Measurements from ENCODE around the gene SNTG2.

The SNTG2 gene

DNA sequence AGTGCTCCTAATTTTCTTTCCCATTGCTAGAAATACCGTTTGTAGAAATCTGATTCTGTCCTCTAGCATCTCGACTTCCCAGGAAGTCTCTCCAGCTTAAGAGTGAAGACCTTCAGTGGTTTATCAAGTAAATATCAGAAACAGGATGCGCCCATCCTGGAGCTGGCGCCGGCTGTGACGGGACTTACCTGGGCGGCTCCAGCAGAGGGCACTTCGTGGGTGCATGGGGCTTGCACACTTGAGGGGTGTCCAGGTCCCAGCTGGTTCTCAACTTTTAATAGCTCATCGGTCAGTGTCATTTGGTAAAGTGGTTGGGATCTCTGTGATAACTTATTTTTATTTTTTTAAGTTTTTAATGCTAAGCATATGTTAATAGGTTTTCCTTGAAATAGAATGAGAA lies 295.6 kb downstream of the SNTG2 start:
- no peak overlapping the region for H3K4me2 ChIP-seq (ENCODE audit: insufficient read depth, low read length, poor library complexity, severe bottlenecking)
- H4K8ac ChIP-seq (ENCODE audit: low read depth, low read length), result no peak overlapping the region
- DNase-seq (ENCODE audit: low spot score), result no peak
- H2AFZ ChIP-seq (ENCODE audit: low read length), result no peak overlapping the region
- no peak overlapping the region for H2BK12ac ChIP-seq (ENCODE audit: low read length)
- no peak overlapping the region for H3K14ac ChIP-seq (ENCODE audit: low read length)
- WGBS, 2 donors (ENCODE audit: extremely low coverage in 2 of 2, insufficient read length in 2 of 2, insufficient replicate concordance in 1 of 2), result no CpG with 5 or more reads among the region's 9 CpGs
- H2BK120ac ChIP-seq (ENCODE audit: low read depth, low read length), result no peak overlapping the region
- no peak overlapping the region for H3K4ac ChIP-seq (ENCODE audit: low read length)
- no peak overlapping the region for H3K4me3 ChIP-seq (ENCODE audit: low read length in 2 of 2)
- peaks cover 0 to under 1% of the 10 kb centered on the region in 2 donors for H3K36me3 ChIP-seq (replicated peaks in 1 of 2; ENCODE audit: control insufficient read depth in 2 of 2, insufficient read depth in 2 of 2, low read length in 2 of 2)
- no peaks in the 10 kb centered on the region for H3K79me1 ChIP-seq (ENCODE audit: low read depth, low read length)
- H3K27me3 ChIP-seq (ENCODE audit: control insufficient read depth in 3 of 3, insufficient read depth in 3 of 3, low read depth in 1 of 3, low read length in 3 of 3), result no peaks in the 10 kb centered on the region
- H3K23ac ChIP-seq (ENCODE audit: low read depth, low read length, poor library complexity), result no peak overlapping the region
- no peak overlapping the region for H2AK5ac ChIP-seq (ENCODE audit: low read depth, low read length)
- H3K4me1 ChIP-seq (ENCODE audit: control insufficient read depth in 2 of 2, insufficient read depth in 1 of 2, low read depth in 1 of 2, low read length in 2 of 2), result no peaks in the 10 kb centered on the region
- no peak overlapping the region for H3K27ac ChIP-seq (replicated peaks; ENCODE audit: low read length)
- no peak overlapping the region for H3K9ac ChIP-seq (ENCODE audit: low read depth, low read length, poor library complexity)
- H3K18ac ChIP-seq (ENCODE audit: low read length), result no peak overlapping the region
- no peak overlapping the region for H2BK15ac ChIP-seq (ENCODE audit: low read length)
- no peak overlapping the region for H2BK5ac ChIP-seq (ENCODE audit: low read length)
- H3K9me3 ChIP-seq (replicated peaks in 1 of 2; ENCODE audit: control insufficient read depth in 2 of 2, insufficient read depth in 1 of 2, low read depth in 1 of 2, low read length in 2 of 2), result peaks cover 0 to under 1% of the 10 kb centered on the region in 2 donors
- no peak overlapping the region for H4K91ac ChIP-seq (ENCODE audit: low read depth, low read length, poor library complexity)

DNA sequence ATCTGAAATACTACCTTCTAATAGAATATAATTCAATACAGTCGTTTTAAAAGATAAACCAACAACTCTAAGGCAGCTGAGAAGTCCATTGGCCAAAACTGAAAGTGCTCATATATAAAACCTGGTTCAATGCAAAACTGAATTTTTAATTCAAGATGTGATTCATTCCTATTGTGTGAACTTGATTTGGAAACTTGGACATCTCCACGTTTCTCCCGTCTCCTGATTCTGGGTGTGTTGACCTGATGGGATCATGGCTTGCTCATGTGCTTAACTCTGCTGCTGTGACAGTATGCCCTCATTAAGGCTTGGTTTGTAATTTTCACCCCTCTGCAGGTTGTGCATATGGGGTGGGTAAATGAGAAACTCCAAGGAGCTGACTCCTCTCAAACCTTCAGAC lies 296.3 kb downstream of the SNTG2 start:
- Histone ChIP-seq H3K9me3 (replicated peaks in 1 of 2; ENCODE audit: control insufficient read depth in 2 of 2, insufficient read depth in 1 of 2, low read depth in 1 of 2, low read length in 2 of 2) (peaks cover 0 to 5% of the 10 kb centered on the region in 2 donors), H2AFZ (ENCODE audit: low read length) (no peak overlapping the region), H3K18ac (ENCODE audit: low read length) (no peak overlapping the region), H3K27ac (replicated peaks; ENCODE audit: low read length) (no peak overlapping the region), H3K36me3 (replicated peaks in 1 of 2; ENCODE audit: control insufficient read depth in 2 of 2, insufficient read depth in 2 of 2, low read length in 2 of 2) (peaks cover 0 to 5% of the 10 kb centered on the region in 2 donors), H3K23ac (ENCODE audit: low read depth, low read length, poor library complexity) (no peak overlapping the region), H3K4me2 (ENCODE audit: insufficient read depth, low read length, poor library complexity, severe bottlenecking) (no peak overlapping the region), H4K8ac (ENCODE audit: low read depth, low read length) (no peak overlapping the region), H2BK15ac (ENCODE audit: low read length) (no peak overlapping the region), H2BK5ac (ENCODE audit: low read length) (no peak overlapping the region), H3K4me1 (ENCODE audit: control insufficient read depth in 2 of 2, insufficient read depth in 1 of 2, low read depth in 1 of 2, low read length in 2 of 2) (peaks cover 0 to 2% of the 10 kb centered on the region in 2 donors), H4K91ac (ENCODE audit: low read depth, low read length, poor library complexity) (no peak overlapping the region), H3K4me3 (ENCODE audit: low read length in 2 of 2) (no peak overlapping the region), H2BK120ac (ENCODE audit: low read depth, low read length) (peak overlapping the region; percentile 57), H3K79me1 (ENCODE audit: low read depth, low read length) (peaks cover 4% of the 10 kb centered on the region), H3K27me3 (ENCODE audit: control insufficient read depth in 3 of 3, insufficient read depth in 3 of 3, low read depth in 1 of 3, low read length in 3 of 3) (peaks cover 0 to 3% (median 0%) of the 10 kb centered on the region in 3 experiments), H3K9ac (ENCODE audit: low read depth, low read length, poor library complexity) (no peak overlapping the region), H3K4ac (ENCODE audit: low read length) (no peak overlapping the region), H2BK12ac (ENCODE audit: low read length) (no peak overlapping the region), H2AK5ac (ENCODE audit: low read depth, low read length) (no peak overlapping the region), H3K14ac (ENCODE audit: low read length) (peak overlapping the region; percentile 21)
- WGBS, 2 donors (ENCODE audit: extremely low coverage in 2 of 2, insufficient read length in 2 of 2, insufficient replicate concordance in 1 of 2), result no CpG with 5 or more reads among the region's 3 CpGs
- no peak for DNase-seq (ENCODE audit: low spot score)

DNA sequence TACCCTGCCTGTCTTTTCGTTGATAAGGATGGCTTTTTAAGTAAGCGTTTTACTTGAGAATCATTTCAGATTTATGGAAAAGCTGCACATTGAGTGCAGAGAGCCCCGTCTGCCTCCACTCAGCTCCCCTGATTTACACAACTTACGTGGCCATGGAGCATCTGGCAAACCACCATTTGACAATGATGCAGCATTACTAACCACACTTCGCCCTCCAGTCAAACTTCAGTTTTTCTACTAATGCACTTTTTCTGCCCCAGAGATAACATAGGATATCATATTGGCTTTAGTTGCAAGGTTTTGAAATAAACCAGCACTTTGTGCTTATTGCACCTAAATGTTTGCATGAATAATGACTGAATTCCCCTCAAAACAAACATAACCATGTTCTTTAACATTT lies 297.5 kb downstream of the SNTG2 start:
- Histone ChIP-seq H2AFZ (ENCODE audit: low read length) (no peak overlapping the region), H3K4me2 (ENCODE audit: insufficient read depth, low read length, poor library complexity, severe bottlenecking) (no peak overlapping the region), H3K9me3 (replicated peaks in 1 of 2; ENCODE audit: control insufficient read depth in 2 of 2, insufficient read depth in 1 of 2, low read depth in 1 of 2, low read length in 2 of 2) (peaks cover 0 to 5% of the 10 kb centered on the region in 2 donors), H3K4me3 (ENCODE audit: low read length in 2 of 2) (no peak overlapping the region), H2BK120ac (ENCODE audit: low read depth, low read length) (no peak overlapping the region), H2BK15ac (ENCODE audit: low read length) (no peak overlapping the region), H3K27ac (replicated peaks; ENCODE audit: low read length) (no peak overlapping the region), H3K23ac (ENCODE audit: low read depth, low read length, poor library complexity) (no peak overlapping the region), H3K4ac (ENCODE audit: low read length) (no peak overlapping the region), H3K27me3 (ENCODE audit: control insufficient read depth in 3 of 3, insufficient read depth in 3 of 3, low read depth in 1 of 3, low read length in 3 of 3) (peaks cover 0 to 5% (median 0%) of the 10 kb centered on the region in 3 experiments), H3K36me3 (replicated peaks in 1 of 2; ENCODE audit: control insufficient read depth in 2 of 2, insufficient read depth in 2 of 2, low read length in 2 of 2) (peaks cover 0 to 5% of the 10 kb centered on the region in 2 donors), H4K91ac (ENCODE audit: low read depth, low read length, poor library complexity) (no peak overlapping the region), H3K4me1 (ENCODE audit: control insufficient read depth in 2 of 2, insufficient read depth in 1 of 2, low read depth in 1 of 2, low read length in 2 of 2) (peaks cover 0 to 2% of the 10 kb centered on the region in 2 donors), H2AK5ac (ENCODE audit: low read depth, low read length) (no peak overlapping the region), H3K9ac (ENCODE audit: low read depth, low read length, poor library complexity) (no peak overlapping the region), H2BK5ac (ENCODE audit: low read length) (no peak overlapping the region), H3K18ac (ENCODE audit: low read length) (no peak overlapping the region), H3K14ac (ENCODE audit: low read length) (no peak overlapping the region), H2BK12ac (ENCODE audit: low read length) (no peak overlapping the region), H4K8ac (ENCODE audit: low read depth, low read length) (no peak overlapping the region), H3K79me1 (ENCODE audit: low read depth, low read length) (peaks cover 4% of the 10 kb centered on the region)
- DNase-seq (ENCODE audit: low spot score), result no peak
- WGBS, 2 donors (ENCODE audit: extremely low coverage in 2 of 2, insufficient read length in 2 of 2, insufficient replicate concordance in 1 of 2), result no CpG with 5 or more reads among the region's 5 CpGs

DNA sequence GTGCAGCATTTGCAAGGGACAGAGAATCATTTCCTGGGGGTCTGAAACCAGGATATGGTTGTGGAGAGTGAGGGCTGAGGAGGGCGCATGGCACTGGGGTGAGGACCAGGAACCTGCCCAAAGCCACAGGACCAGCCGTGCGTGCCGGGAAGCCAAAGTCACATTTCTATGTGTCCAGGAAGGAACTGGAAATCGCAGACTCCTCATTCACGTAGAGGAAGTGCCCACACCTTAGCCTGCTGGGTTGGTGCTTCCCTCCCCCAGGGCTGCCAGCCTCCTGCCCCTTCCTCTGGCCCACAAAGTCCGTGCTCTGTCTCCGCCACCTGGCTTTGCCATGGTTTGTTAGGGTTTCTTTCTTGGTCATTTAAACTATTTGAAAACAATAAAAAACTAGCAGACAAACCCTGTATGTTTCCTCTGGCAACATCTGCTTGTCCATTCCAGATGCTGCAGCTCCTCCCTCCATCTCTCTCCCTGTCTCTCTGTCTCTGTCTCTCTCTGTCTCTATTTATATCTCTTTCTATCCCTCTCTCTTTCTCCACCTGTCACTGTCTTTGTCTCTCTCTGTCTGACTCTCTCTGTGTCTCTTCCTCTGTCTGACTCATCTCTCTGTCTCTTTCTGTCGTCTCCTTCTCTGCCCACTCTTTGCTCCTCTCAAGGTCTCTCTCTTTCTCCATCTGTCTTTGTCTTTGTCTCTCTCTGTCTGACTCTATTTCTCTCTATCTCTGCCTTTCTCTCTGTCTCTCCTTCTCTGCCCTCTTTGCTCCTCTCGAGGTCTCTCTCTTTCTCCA lies 299.4 kb downstream of the SNTG2 start:
- Histone ChIP-seq H3K4me2 (ENCODE audit: insufficient read depth, low read length, poor library complexity, severe bottlenecking) (no peak overlapping the region), H2AK5ac (ENCODE audit: low read depth, low read length) (no peak overlapping the region), H3K9me3 (replicated peaks in 1 of 2; ENCODE audit: control insufficient read depth in 2 of 2, insufficient read depth in 1 of 2, low read depth in 1 of 2, low read length in 2 of 2) (peaks cover 0 to 5% of the 10 kb centered on the region in 2 donors), H2BK120ac (ENCODE audit: low read depth, low read length) (no peak overlapping the region), H3K23ac (ENCODE audit: low read depth, low read length, poor library complexity) (peak overlapping the region; percentile 6), H3K4ac (ENCODE audit: low read length) (no peak overlapping the region), H2BK12ac (ENCODE audit: low read length) (no peak overlapping the region), H3K9ac (ENCODE audit: low read depth, low read length, poor library complexity) (no peak overlapping the region), H3K4me3 (ENCODE audit: low read length in 2 of 2) (no peak overlapping the region), H2BK5ac (ENCODE audit: low read length) (no peak overlapping the region), H4K91ac (ENCODE audit: low read depth, low read length, poor library complexity) (no peak overlapping the region), H3K79me1 (ENCODE audit: low read depth, low read length) (peaks cover 4% of the 10 kb centered on the region), H3K18ac (ENCODE audit: low read length) (no peak overlapping the region), H4K8ac (ENCODE audit: low read depth, low read length) (no peak overlapping the region), H3K14ac (ENCODE audit: low read length) (peak overlapping the region; percentile 31), H3K27me3 (ENCODE audit: control insufficient read depth in 3 of 3, insufficient read depth in 3 of 3, low read depth in 1 of 3, low read length in 3 of 3) (peaks cover 0 to 5% (median 0%) of the 10 kb centered on the region in 3 experiments), H2AFZ (ENCODE audit: low read length) (no peak overlapping the region), H3K27ac (replicated peaks; ENCODE audit: low read length) (no peak overlapping the region), H2BK15ac (ENCODE audit: low read length) (no peak overlapping the region), H3K36me3 (replicated peaks in 1 of 2; ENCODE audit: control insufficient read depth in 2 of 2, insufficient read depth in 2 of 2, low read length in 2 of 2) (peaks cover 0 to 5% of the 10 kb centered on the region in 2 donors), H3K4me1 (ENCODE audit: control insufficient read depth in 2 of 2, insufficient read depth in 1 of 2, low read depth in 1 of 2, low read length in 2 of 2) (peaks cover 0 to 2% of the 10 kb centered on the region in 2 donors)
- no peak for DNase-seq (ENCODE audit: low spot score)
- no CpG with 5 or more reads among the region's 10 CpGs for WGBS, 2 donors (ENCODE audit: extremely low coverage in 2 of 2, insufficient read length in 2 of 2, insufficient replicate concordance in 1 of 2)
